ENCODE measurements around the gene ABHD10.

- TF ChIP-seq CTCF (conservative IDR thresholded peaks at IDR 0.05) = no peak
- no peak for TF ChIP-seq ZFX (IDR thresholded peaks at IDR 0.05)
Observed at GRCh38 chr3:112010636-112011035, 31.8 kb downstream of the ABHD10 start.
